HG03439 (cell line): ENCODE measurements around the gene LHPP.

Source experiments
- ATAC-seq: cut with Tn5 transposase; IDR thresholded peaks from one replicate; pipeline ENCODE4 v1.9.1; 2021; ENCODE audit warnings: mild to moderate bottlenecking, moderate library complexity; ENCODE audit not compliant: unreplicated experiment

Gene LHPP

DNA sequence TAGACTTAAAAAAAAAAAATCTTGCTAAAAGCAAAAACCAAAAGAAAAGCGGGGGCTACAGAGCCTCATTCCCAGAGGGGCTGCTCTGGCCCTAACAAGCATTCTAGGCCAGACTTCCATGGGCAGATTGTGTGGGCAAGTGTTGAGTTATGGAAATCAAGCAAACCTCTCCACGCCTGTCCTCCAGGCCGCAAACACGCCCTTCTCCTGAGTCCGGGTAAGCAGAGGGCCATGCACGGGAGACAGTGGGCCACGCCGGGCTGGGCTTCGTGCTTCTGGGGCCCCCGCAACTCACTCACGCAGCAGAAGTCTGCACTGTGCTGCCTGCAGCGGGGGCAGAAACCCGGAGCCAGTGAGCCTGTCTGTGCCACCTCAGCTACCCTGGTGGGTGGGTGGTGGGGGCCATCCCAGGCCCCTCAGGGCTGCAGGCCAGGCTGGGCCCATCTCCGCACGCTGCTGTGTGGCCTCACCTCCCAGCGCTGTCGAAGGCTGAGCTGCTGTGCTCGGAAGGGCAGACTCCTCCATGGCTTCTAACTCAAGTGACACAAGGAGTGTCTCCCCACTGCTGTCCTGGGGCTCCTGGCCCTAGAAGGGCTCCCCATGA lies 156.9 kb downstream of the LHPP start:
- no peak for ATAC-seq

DNA sequence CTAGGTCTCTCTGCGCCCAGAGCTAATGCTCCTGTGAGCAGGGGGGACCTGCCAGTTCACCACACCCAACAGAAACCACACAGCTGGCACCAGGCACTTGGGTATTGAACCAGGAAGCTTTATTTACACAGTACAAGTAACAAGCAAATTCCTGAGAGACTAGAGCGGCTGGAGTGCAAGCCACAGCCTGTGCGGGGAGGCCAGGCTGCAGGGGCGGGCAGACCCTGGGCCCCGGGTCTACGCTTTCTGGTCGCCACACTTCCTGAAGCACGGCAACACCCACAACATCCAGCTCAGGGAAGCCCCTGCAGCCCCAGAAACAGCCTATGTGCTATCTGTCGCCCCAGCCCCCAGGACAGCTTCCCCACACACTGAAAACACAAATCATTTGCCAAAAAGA lies 157.6 kb downstream of the LHPP start:
- no peak for ATAC-seq

DNA sequence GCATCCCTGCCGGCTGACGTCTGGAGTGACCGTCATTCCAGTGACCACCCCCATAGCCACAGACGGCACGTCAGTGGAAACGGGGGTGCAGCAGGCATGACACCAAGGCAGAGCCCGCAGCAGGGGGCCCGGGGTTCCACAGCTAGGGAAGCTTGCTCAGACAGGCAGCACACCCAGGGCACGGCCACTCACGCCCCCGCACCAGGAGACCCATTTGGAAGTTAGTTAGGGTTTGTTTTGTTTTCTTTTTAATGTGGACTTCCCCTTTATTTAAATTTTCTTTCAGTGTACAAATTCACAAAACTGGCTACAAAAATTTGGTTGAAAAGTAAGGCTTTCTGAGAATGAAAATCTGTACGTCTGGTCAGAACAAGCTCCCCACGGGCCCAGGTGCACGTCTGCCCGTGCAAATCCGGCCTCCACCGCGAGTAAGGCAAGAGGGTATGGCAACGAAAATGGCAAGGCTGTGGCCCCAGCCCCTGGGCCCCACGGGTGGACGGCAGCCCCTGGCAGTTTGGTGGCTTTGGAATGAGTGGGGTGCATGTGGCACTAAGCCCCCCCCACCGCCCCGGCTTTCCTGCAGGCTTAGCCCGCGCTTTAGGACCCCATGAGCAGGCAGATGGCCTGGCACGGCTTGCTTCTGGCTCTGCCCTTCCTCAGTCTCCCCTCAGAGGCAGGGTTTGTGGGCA lies 158.3 kb downstream of the LHPP start:
- ATAC-seq, result peak; percentile 59

DNA sequence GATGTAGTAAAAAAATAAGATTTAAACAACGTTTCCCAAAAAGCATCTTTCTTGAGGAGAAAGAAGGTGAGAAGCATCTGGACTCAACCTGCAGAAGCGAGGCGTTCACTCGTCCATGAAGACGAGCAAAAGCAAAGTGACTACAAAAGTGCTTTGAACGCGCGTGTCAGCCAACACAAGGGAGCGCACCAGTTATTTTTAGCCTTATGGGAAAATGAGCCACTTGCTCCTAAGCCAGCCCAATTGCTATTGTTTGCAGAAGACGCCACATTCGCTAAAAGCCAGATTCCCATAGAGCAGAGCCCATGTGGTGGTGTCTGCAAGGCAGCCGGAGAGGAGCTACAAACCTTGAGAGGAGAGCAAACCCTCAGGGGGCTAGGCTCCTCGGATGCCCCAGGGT lies 160.0 kb downstream of the LHPP start:
- ATAC-seq, result no peak

DNA sequence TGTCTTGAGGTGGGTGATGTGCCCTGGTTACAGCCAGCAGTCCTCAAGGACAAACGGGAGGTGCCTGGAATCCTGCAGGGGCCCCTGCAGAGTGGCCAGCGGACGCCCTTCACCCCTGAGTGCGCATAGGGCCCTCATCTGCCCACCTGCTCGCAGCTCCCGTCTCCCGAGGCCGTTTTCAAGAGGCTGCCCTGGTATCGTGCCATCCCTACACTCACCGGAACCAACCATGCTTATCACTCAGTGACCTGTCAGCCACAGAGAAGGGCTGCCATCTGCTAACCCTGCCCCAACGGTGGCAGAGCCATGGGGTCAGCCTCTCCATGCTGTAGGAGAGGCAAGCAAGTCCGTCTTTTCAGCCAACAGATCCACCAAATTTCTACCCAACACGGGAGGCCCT lies 160.5 kb downstream of the LHPP start:
- no peak for ATAC-seq

DNA sequence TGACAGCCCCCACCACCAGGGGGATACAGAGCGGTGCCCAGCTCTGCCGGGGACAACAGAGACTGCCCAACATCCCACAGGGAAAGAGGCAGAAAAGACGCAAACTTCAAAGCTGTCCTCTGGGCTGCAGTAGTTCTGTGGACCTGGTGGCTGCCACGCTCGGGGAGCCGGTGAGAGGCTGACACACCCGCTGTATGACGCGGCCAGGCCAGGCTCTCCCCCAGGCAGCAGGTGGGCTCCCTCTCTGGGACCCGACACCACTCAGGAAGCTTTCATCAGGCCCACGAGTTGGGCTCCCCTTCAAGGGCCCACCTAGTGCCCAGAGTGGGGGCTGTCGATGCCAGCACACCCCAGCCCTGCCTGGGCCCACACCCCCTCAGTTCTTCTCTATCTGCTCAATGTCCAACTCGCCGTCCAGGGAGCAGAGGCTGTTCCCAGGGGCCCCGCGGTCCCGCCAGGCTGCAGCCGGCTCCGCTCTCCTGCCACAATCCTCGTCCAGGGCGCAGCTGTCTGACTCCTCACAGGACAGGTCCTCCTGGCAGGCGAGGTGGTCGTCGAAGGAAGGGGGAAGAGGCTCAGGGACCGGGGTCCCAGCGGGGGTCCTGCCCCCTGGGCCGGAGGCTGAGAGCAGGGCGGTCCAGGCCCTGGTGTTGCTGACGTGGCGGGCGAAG lies 161.4 kb downstream of the LHPP start:
- no peak for ATAC-seq

DNA sequence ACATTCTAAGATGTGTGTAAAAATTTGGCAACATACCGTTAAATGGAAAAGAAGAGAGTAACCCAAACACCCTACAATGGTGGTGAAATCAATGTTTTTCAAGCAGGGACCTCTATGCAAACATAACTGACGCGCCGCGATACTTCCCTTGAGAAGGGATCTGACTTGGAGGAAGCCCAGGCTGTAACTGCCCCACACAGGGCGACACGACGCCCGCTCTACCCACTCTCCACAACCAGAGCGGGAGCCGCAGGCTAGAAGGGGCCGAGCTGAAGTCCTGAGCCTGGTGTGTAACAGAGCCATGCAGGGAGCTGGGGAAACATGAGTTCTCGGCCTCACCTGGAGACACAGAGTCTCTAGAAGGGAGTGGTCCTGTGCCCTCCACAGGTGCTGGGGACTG lies 162.4 kb downstream of the LHPP start:
- no peak for ATAC-seq

DNA sequence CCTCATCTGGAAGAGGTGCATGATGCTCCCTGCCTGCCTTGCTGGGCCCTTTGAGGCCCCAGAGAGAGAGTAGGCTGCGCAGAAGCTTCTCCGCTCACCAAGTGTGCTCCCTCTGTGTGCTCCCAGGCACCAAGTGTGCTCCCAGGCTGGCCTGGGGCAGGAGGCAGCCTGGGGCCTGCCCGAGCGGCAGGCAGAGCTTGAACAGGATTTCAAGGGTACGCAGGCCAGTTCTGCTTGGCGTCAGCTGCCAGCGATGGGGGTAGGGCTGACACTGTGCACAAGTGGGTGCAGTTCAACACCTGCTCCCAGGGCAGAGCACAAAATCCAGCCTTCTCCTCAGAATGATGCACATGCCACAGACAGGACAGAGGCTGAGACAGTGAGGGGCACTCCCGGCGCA lies 162.8 kb downstream of the LHPP start:
- ATAC-seq, result no peak

DNA sequence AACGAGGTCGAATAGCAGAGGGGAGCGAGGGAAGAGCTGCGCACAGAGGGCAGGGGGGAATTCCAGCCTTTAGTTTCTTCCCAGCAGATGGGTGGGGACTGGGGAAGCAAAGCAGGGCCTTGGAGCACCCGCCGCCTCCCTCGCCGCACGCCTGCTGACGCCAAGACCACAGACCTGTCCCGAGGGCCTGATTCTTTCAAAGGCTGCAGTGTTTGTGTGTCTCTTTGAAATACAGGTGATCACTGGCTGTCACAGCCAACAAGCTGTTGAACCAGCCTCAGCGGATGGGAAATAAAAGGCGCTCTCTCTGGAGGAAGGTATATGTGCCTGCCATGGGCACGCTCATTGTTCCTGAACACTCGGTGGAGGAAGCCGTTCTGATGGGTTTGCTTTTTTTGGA lies 163.3 kb downstream of the LHPP start:
- no peak for ATAC-seq

DNA sequence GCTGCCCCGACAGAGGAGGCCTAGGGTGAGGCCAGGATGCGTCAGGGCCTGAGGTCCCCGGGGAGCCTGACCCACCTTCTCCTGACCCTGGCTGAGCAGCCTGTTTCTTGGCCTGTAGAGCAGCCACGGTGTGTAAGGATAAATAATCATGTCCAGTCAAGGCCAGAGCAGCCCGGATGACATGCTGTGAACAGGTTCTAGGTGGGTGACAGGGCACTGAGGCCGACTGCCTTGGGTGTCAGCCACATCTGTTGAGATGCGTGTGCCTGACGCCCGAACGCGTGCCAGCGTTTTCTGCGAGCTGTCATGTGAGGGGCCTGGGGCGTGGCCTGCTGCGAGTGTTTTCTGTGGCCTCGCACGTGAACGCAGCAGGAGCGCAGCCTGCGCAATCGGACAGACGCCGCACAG lies 164.2 kb downstream of the LHPP start:
- no peak for ATAC-seq

DNA sequence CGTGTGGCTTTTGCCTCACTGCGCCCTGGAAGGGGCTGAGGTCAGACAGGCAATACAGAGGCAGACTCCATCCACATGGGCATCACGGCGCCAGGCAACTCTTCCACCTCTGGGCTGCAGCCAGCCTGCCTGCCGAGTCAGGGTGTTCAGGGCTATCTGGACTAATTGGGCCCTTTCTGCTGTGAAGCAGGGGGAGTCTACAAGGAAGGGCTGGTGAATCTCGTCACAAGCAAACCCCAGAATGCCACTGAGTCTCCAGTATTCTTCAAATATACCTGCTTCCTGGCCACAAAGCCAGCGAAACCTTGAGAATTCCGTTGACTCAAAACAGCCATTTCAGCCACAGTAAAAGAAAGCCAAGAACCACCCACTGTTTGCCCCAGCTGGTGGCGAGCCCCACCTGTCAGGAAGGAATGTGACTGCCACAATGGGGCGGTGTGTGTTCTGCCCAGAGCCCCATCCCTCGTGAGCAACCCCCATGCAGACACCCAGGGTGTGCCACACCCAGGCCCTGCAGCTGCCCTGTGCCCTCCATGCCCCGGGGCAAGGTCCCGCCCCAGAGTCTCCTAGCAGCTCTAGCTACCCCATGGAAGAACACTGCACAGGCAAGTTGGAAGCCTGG lies 165.2 kb downstream of the LHPP start:
- peak; percentile 73 for ATAC-seq

DNA sequence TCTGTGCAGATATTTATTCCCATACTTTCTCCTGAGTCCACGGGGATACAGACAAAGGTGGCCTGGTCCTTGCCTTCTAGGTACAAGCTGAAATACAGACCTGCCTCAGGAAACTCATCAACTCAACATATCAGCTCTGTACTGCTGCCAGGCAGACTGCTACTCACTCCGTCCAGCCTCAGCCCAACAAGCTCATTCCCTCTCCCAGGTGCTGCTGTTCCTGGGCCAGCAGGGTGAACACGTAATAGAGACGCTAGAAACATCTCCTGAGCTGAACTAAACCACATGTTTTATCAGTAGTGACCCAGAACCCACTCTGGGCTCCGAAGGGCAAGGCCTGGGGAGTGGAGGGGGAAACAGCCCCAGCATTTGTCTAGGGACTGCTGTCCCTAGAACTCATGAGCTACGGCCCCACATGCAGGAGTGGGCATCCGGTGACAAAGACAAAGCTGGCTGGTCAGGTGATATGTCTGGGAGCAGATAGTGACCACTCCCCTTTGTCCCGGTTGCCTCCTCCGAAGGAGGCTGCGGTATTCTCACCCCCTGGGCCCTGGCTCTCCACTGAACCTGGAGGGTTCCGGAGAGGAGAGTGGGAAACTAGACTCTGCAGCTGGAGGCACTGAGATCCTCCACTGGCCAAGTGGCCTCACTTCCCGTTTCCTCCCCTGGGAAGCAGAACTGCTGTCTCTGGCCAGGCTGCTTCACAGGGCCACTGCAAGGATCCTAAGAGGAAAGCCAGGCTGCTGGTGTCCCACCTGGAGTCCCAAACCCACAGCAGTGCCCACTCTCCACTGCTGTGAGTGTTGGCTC lies 166.4 kb downstream of the LHPP start:
- no peak for ATAC-seq

DNA sequence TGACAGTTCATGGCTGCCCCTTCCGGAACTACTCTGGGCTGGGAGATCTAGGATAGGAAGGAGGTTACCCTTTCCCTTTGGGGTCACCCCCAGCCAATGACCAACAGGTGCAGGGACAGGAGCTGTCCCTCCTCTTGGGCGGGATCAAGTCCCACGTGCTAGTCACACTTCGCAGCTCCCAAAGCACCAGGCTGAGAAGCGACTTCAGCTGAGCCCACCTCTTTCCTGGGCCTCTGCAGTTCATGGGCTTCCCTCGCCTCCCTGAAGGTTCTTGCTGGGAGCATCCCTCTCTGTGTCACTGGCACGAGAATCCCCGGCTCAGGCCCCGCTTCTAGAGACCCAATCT lies 167.0 kb downstream of the LHPP start:
- no peak for ATAC-seq

DNA sequence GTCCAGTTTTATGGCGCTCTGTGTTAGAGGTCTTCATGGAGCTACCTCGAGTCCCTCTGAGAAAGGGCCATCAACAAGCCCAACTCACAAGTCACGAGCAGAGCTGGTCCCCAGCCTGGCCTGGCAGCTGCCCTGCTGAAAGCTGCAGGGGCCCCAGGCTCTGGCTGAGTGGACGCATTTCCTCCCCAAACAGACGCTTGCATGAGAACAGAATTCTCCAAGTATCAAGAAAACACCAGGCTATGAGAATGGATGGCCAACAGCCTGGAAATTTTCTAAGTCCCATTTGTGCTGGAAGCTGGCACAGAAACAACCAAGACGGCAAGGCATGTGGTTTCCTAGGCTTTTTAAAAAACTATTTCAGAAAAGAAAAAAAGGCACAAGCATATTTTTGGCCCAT lies 167.8 kb downstream of the LHPP start:
- no peak for ATAC-seq

DNA sequence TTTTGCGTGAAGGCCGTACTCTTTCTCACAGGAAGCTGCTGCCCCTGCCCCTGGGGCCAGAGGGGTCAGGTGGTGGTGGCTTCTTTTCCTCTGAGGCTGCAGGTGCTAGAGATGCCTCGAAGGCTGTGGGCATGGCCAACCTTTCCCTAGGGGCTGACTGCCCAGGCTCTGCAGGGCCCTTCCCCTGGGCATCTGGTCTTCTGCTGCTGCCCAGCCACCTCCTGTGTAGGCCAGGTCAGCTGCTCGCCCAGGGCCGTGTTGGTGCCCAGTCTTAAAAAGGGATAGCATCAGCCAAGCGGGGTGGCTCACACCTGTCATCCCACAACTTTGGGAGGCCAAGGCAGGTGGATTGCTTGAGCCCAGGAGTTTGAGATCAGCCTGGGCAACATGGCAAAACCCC lies 168.2 kb downstream of the LHPP start:
- ATAC-seq, result no peak

DNA sequence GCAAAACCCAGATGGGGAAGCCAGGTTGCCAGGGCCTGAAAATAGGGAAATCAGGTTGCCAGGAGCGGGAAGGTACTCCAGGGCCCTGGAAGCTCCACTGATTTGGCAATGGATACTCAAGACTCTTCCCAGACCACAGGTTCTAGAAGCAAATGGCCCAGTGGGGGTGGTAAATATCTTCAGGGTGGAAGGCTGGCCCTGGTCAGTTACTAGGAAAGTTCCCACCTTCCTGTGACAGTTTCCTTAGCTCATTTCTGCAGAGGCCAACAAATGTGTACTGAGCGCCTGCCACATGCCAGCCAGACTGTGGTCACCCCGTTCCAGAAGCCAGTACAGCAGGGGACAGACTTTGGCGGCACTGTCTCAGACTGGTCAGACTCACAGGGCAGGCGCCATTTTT lies 168.9 kb downstream of the LHPP start:
- ATAC-seq, result no peak

DNA sequence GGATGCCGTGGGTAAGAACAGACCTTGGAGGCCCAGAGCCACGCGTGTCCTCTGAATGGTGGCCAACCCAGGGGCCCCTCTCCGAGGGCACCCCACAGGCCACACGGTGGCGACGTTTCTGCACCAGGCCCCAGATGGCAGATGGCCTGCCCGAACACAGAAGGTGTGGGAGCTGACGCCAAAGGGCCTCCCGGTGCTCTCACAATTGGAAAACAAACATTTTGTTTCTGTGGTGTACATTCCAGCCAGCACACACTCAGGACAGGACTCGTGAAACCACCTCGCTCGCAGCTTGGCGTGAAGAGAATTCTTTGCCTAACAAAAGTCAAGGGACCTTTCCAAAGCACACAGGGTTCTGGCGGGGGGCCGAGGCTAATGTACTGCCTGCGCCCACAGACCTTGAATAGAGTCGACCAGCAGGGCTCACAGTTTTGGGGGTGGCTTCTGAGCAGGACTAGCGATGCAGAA lies 170.5 kb downstream of the LHPP start:
- no peak for ATAC-seq

DNA sequence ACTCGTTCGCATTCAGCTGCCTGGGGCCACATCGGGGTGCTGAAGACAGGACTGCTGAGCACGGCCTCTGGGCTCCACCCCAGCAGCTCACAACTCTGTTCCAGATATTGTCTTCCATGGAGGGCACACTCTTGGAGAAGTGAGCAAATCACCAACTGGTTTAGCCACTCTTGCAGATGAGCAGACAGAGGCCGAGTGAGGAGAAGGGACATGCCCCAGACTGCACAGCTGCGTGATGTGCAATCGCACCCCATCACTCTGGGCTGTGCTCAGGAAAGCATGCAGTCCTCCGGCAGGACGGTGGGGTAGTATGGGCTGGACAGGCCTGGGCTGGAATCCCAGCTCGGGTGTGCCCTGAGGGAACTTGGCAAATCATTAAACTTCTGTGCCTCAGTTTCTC lies 170.9 kb downstream of the LHPP start:
- no peak for ATAC-seq

DNA sequence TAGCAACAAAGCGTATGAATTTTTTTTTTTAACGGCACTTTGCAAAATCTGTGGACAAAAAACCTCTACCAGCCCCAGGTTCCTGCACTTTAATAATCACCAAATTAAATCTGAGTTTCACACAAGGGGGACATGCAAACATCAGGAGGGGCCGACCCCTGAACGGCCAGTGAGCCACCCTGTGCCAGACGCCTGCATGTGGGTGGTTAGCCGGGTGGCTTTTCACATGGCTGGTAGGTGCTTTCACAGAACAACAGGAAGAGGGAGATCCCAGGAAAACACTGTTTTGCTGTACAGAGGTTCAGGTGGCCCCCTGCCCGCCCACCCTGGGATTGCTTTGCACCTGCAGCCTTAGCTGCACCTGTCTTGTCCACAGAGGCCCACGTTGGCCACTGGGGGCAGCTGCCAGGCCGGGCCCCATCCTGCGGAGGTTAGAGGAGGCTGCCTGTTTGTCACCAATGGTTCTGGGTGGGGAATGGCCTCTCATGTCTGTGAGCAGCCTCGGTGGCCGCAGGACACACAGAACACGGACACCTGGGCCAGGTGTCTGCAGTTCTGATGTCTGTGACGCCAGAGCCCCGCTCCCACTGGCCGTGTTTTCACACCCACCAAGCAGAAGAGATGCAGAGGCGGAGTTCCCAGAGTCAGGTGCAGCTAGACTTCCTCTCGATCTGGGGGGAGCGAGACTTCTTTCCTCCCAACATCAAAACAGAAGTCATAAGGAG lies 174.8 kb downstream of the LHPP start:
- ATAC-seq, result no peak

DNA sequence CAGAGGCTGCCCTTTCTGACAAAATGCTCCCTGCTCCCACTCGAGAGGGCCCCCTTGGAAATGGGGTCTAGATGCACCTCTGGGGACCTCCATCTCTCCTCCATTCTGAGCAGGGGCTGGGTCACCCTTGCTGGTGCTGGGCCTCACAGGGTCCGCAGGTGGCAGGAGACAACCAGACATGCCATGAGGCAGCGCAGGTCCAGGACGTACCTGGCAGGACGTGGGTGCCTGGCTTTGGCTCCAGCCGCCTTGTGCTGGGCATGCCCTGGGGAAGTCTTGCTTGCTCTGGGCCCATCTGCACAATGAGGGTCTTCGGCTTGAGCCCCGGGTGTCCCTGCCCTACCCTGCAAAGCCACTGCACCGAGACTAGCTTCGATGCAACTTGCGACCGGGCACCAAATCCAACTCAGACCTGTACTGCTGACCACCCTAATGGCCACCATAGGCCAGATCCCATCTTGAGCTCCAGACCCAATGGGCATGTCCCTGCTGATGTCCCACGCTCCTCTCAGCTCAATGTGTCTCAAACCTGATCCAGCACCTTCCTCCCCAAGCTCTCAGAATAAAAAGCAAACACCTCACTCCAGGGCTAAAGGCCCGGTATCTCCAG lies 175.6 kb downstream of the LHPP start:
- ATAC-seq, result no peak
